HEK293 (cell line): ENCODE data around the gene SCN8A.
A peak's percentile ranks its signal among the peaks of the same experiment; 100 is the strongest.
"Not testable (repeated sequence)": the region's sequence is repeated elsewhere in the genome, so short reads cannot be mapped to it uniquely, and the experiment has no call there.

ENCODE experiments used
- CTCF ChIA-PET: fragments of 350-600 bp; formaldehyde crosslinking; extraction: SDS; loops from one replicate; lab custom pipeline; 2021; ENCODE audit warnings: antibody characterized with exemption; lab: Yijun Ruan, JAX
- POLR2A ChIA-PET: fragments of 300-600 bp; formaldehyde crosslinking; extraction: SDS; loops from one replicate; lab custom pipeline; 2020; ENCODE audit warnings: antibody characterized with exemption, inconsistent platforms; lab: Yijun Ruan, JAX
- H3K27ac ChIP-seq: fragments of 200-500 bp; sonication (Bioruptor generic); 2 replicates; pipeline ENCODE4 v1.5.1; 2014; ENCODE audit warnings: low read depth, low read length, control low read depth, inconsistent platforms; ENCODE audit errors: extremely low read depth
- H3K36me3 ChIP-seq, 2 experiments: fragments of 200-500 bp in 1 of 2; sonication (Bioruptor generic) in 1 of 2; 1 replicate in 1 of 2; 2 replicates in 1 of 2; pipeline ENCODE4 v1.5.1; 2014 to 2017; ENCODE audit warnings: inconsistent platforms in 2 of 2, low read length in 2 of 2; ENCODE audit not compliant: control insufficient read depth in 2 of 2, insufficient read depth in 1 of 2
- H3K4me1 ChIP-seq: fragments of 200-500 bp; sonication (Bioruptor generic); 2 replicates; pipeline ENCODE4 v1.5.1; 2014; ENCODE audit warnings: mild to moderate bottlenecking, low read length, inconsistent platforms; ENCODE audit not compliant: control insufficient read depth, insufficient read depth
- H3K4me3 ChIP-seq: 2 replicates; pipeline ENCODE4 v1.5.1; 2011; ENCODE audit warnings: low read depth, mild to moderate bottlenecking, control low read depth, low read length, moderate library complexity
- H3K9me3 ChIP-seq: fragments of 200-500 bp; sonication (Bioruptor generic); 2 replicates; pipeline ENCODE4 v1.5.1; 2014; ENCODE audit warnings: low read depth, low read length, inconsistent platforms; ENCODE audit not compliant: control insufficient read depth, insufficient read depth
- GFI1B ChIP-seq: fragments of 450-650 bp; formaldehyde crosslinking; IDR thresholded peaks from 2 replicates; pipeline ENCODE4 v1.5.1; 2016; ENCODE audit warnings: missing biosample characterization, missing genetic modification characterization
- MEIS1 ChIP-seq: sonication (generic); formaldehyde crosslinking; IDR thresholded peaks from 2 replicates; pipeline ENCODE4 v1.8.1; 2022; ENCODE audit warnings: missing genetic modification reagents, mild to moderate bottlenecking, borderline replicate concordance
- PRDM1 ChIP-seq: fragments of 450-650 bp; formaldehyde crosslinking; IDR thresholded peaks from 2 replicates; pipeline ENCODE4; 2016; ENCODE audit warnings: missing biosample characterization, missing genetic modification characterization
- PRDM10 ChIP-seq: fragments of 450-650 bp; formaldehyde crosslinking; IDR thresholded peaks from 2 replicates; pipeline ENCODE4 v1.5.1; 2016; ENCODE audit warnings: missing biosample characterization, missing genetic modification characterization
- TSHZ1 ChIP-seq: fragments of 450-650 bp; formaldehyde crosslinking; IDR thresholded peaks from 2 replicates; pipeline ENCODE4 v1.5.1; 2016; ENCODE audit warnings: missing biosample characterization, missing genetic modification characterization, borderline replicate concordance
- ZBTB44 ChIP-seq: fragments of 450-650 bp; IDR thresholded peaks from 2 replicates; pipeline ENCODE4 v1.5.1; 2018; ENCODE audit warnings: missing biosample characterization, mild to moderate bottlenecking, missing genetic modification characterization
- ZNF132 ChIP-seq: fragments of 450-650 bp; formaldehyde crosslinking; IDR thresholded peaks from 2 replicates; pipeline ENCODE4 v1.5.1; 2017; ENCODE audit warnings: missing biosample characterization, missing genetic modification characterization, borderline replicate concordance
- ZNF175 ChIP-seq: fragments of 450-650 bp; formaldehyde crosslinking; IDR thresholded peaks from 2 replicates; pipeline ENCODE4 v1.5.1; 2016; ENCODE audit warnings: missing biosample characterization, missing genetic modification characterization
- ZNF366 ChIP-seq: fragments of 450-650 bp; formaldehyde crosslinking; conservative IDR thresholded peaks from 2 replicates; pipeline ENCODE4 v1.5.1; 2016; ENCODE audit warnings: missing biosample characterization, missing genetic modification characterization
- ZNF37A ChIP-seq: fragments of 450-650 bp; IDR thresholded peaks from 2 replicates; pipeline ENCODE4 v1.5.1; 2018; ENCODE audit warnings: missing biosample characterization, missing genetic modification characterization
- ZNF416 ChIP-seq: fragments of 450-650 bp; formaldehyde crosslinking; IDR thresholded peaks from 2 replicates; pipeline ENCODE4 v1.5.1; 2016; ENCODE audit warnings: missing biosample characterization, missing genetic modification characterization
- ZNF488 ChIP-seq: fragments of 450-650 bp; formaldehyde crosslinking; IDR thresholded peaks from 2 replicates; pipeline ENCODE4 v1.5.1; 2016; ENCODE audit warnings: missing biosample characterization, missing genetic modification characterization
- ZNF571 ChIP-seq: fragments of 450-650 bp; formaldehyde crosslinking; IDR thresholded peaks from 2 replicates; pipeline ENCODE4 v1.5.0; 2017; ENCODE audit warnings: missing biosample characterization, missing genetic modification characterization

The SCN8A gene

GRCh38 chr12:51829641-51830040 lies 238.6 kb downstream of the SCN8A start:
- ChIA-PET POLR2A (no interaction called here), CTCF (interaction anchor here (0.6 to 2.2 kb wide), 4 partner anchors 45 to 308 kb away, joined by 3 to 6 read pairs (median 6); no protein-coding TSS in a partner anchor)
- H3K9me3 ChIP-seq: no peaks in the 10 kb centered on the region
- H3K27ac ChIP-seq: no peak overlapping the region
- H3K4me1 ChIP-seq: no peaks in the 10 kb centered on the region
- no peaks in the 10 kb centered on the region for H3K36me3 ChIP-seq
- H3K4me3 ChIP-seq: no peak overlapping the region
- TF ChIP-seq MEIS1 (CRISPR knock-in tag) (no peak), ZNF488 (no peak), ZNF132 (tag by site-specific recombination) (no peak), ZBTB44 (tag by site-specific recombination) (no peak), ZNF366 (peak; percentile 93), ZNF416 (tag by site-specific recombination) (no peak), PRDM10 (no peak), PRDM1 (tag by site-specific recombination) (peak; percentile 55; the same call in 1 of the 2 replicates)

- POLR2A ChIA-PET: interaction anchor here (2.0 kb wide), 1 partner anchor 11 kb away, joined by 6 read pairs; no protein-coding TSS in a partner anchor
- H3K27ac ChIP-seq, H3K36me3 ChIP-seq, H3K9me3 ChIP-seq, H3K4me1 ChIP-seq, H3K4me3 ChIP-seq: not testable (repeated sequence)
- CTCF ChIA-PET: interaction anchor here (0.6 to 1.8 kb wide), 4 partner anchors 9 to 299 kb away, joined by 3 to 6 read pairs (median 4); no protein-coding TSS in a partner anchor
Measured at GRCh38 chr12:51831817-51832216, 240.8 kb downstream of the SCN8A start.

- Histone ChIP-seq H3K9me3 (no peaks in the 10 kb centered on the region), H3K36me3 (no peaks in the 10 kb centered on the region), H3K4me1 (no peaks in the 10 kb centered on the region), H3K4me3 (no peak overlapping the region), H3K27ac (no peak overlapping the region)
- no peak for TF ChIP-seq ZBTB44 (tag by site-specific recombination)
- TF ChIP-seq TSHZ1 (tag by site-specific recombination): no peak
- TF ChIP-seq ZNF571: no peak
- TF ChIP-seq ZNF175 (tag by site-specific recombination): no peak
- no peak for TF ChIP-seq GFI1B (tag by site-specific recombination)
- TF ChIP-seq ZNF37A: no peak
- ChIA-PET POLR2A (interaction anchor here (2.0 kb wide), 1 partner anchor 12 kb away, joined by 6 read pairs; no protein-coding TSS in a partner anchor), CTCF (interaction anchor here (0.6 to 1.8 kb wide), 6 partner anchors 9 to 591 kb away, joined by 3 to 6 read pairs (median 4); no protein-coding TSS in a partner anchor)
Measured at GRCh38 chr12:51832354-51833107, 241.5 kb downstream of the SCN8A start.
